Measurements from ENCODE around the gene LPAR6.

DNA sequence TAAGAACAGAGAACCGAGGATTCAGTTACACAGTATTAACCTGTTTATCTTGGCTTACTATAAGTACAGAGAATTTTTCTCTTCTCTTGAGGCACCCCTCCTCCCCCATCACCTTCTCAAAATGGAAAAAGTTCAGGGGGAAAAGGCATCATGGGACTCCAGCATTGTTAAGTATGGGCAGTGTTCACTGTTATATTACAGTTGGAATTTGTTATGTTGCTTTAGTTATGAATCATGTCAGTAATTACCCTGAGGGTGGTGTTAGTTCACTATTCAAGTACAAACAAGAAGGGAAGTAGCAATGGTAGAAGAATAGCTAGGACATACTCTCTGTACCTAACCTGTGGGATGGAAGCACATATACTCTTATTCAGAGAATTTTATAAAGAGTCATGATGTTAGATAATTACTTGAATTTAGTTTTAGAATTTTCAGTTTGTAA is 12.0 kb downstream of the LPAR6 start:
- TF ChIP-seq, protein P1, sequence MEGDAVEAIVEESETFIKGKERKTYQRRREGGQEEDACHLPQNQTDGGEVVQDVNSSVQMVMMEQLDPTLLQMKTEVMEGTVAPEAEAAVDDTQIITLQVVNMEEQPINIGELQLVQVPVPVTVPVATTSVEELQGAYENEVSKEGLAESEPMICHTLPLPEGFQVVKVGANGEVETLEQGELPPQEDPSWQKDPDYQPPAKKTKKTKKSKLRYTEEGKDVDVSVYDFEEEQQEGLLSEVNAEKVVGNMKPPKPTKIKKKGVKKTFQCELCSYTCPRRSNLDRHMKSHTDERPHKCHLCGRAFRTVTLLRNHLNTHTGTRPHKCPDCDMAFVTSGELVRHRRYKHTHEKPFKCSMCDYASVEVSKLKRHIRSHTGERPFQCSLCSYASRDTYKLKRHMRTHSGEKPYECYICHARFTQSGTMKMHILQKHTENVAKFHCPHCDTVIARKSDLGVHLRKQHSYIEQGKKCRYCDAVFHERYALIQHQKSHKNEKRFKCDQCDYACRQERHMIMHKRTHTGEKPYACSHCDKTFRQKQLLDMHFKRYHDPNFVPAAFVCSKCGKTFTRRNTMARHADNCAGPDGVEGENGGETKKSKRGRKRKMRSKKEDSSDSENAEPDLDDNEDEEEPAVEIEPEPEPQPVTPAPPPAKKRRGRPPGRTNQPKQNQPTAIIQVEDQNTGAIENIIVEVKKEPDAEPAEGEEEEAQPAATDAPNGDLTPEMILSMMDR (IDR thresholded peaks at IDR 0.05) = no peak
- TF ChIP-seq POLR2A (IDR thresholded peaks at IDR 0.05) (no peak), POLR2AphosphoS5 (IDR thresholded peaks at IDR 0.05) (peak in 1 of 3 donors; percentile 41)

Measured in suprapubic skin (tissue), 4 donors.